Muscle layer of duodenum (tissue), 2 donors: ENCODE measurements around the gene GNAQ.

Experiments used
- H3K27ac ChIP-seq: one replicate; pipeline ENCODE4 v1.7.0; 2013; ENCODE audit warnings: mild to moderate bottlenecking, low read length
- H3K27me3 ChIP-seq: one replicate; pipeline ENCODE4 v1.7.0; 2013; ENCODE audit warnings: low read depth, mild to moderate bottlenecking, control low read depth, low read length
- H3K36me3 ChIP-seq, 2 donors: one replicate each; pipeline ENCODE4 v1.7.0; 2013; ENCODE audit warnings: low read length in 2 of 2, control low read depth in 1 of 2, mild to moderate bottlenecking in 1 of 2; ENCODE audit not compliant: insufficient read depth in 2 of 2, control insufficient read depth in 1 of 2
- H3K4me1 ChIP-seq, 2 donors: one replicate each; pipeline ENCODE4 v1.7.0; 2013; ENCODE audit warnings: low read length in 2 of 2, mild to moderate bottlenecking in 2 of 2, control low read depth in 1 of 2, moderate library complexity in 1 of 2; ENCODE audit not compliant: insufficient read depth in 2 of 2, control insufficient read depth in 1 of 2
- H3K4me3 ChIP-seq, 2 donors: one replicate each; pipeline ENCODE4 v1.7.0; 2013; ENCODE audit warnings: low read length in 2 of 2, low read depth in 1 of 2, mild to moderate bottlenecking in 1 of 2
- H3K9me3 ChIP-seq, 2 donors: one replicate each; pipeline ENCODE4 v1.7.0; 2013; ENCODE audit warnings: low read length in 2 of 2, control low read depth in 1 of 2, mild to moderate bottlenecking in 1 of 2; ENCODE audit not compliant: control insufficient read depth in 1 of 2
- donor health status: healthy.

Gene GNAQ

GRCh38 chr9:77935974-77936373 is 95.6 kb downstream of the GNAQ start:
- Histone ChIP-seq H3K27ac (no peak overlapping the region), H3K27me3 (no peaks in the 10 kb centered on the region), H3K4me3 (no peak overlapping the region), H3K9me3 (no peaks in the 10 kb centered on the region), H3K4me1 (no peaks in the 10 kb centered on the region), H3K36me3 (no peaks in the 10 kb centered on the region)

- Histone ChIP-seq H3K27me3 (no peaks in the 10 kb centered on the region), H3K27ac (no peak overlapping the region), H3K36me3 (no peaks in the 10 kb centered on the region)
Observed at GRCh38 chr9:77935211-77935610, 96.4 kb downstream of the GNAQ start.

GRCh38 chr9:77933976-77934375 is 97.6 kb downstream of the GNAQ start:
- H3K27me3 ChIP-seq, result no peaks in the 10 kb centered on the region
- H3K4me1 ChIP-seq, result no peaks in the 10 kb centered on the region
- H3K4me3 ChIP-seq, result no peak overlapping the region
- H3K9me3 ChIP-seq, result no peaks in the 10 kb centered on the region
- no peak overlapping the region for H3K27ac ChIP-seq
- no peaks in the 10 kb centered on the region for H3K36me3 ChIP-seq

More at GRCh38 chr9:77935211-77935610, 96.4 kb downstream of the GNAQ start:
- H3K4me1 ChIP-seq, result no peaks in the 10 kb centered on the region
- no peaks in the 10 kb centered on the region for H3K9me3 ChIP-seq
- H3K4me3 ChIP-seq, result no peak overlapping the region

- H3K4me1 ChIP-seq, result no peaks in the 10 kb centered on the region
- no peaks in the 10 kb centered on the region for H3K9me3 ChIP-seq
- no peak overlapping the region for H3K4me3 ChIP-seq
- H3K27me3 ChIP-seq, result no peaks in the 10 kb centered on the region
- no peak overlapping the region for H3K27ac ChIP-seq
- no peaks in the 10 kb centered on the region for H3K36me3 ChIP-seq
Observed at GRCh38 chr9:77933019-77933418, 98.6 kb downstream of the GNAQ start.

- no peaks in the 10 kb centered on the region for H3K9me3 ChIP-seq
- H3K27ac ChIP-seq, result no peak overlapping the region
- H3K4me1 ChIP-seq, result peaks cover 0 to 18% of the 10 kb centered on the region in 2 donors
- no peaks in the 10 kb centered on the region for H3K27me3 ChIP-seq
- no peaks in the 10 kb centered on the region for H3K36me3 ChIP-seq
- H3K4me3 ChIP-seq, result no peak overlapping the region
Observed at GRCh38 chr9:77929942-77930341, 101.7 kb downstream of the GNAQ start.

GRCh38 chr9:77927265-77927664 is 104.3 kb downstream of the GNAQ start:
- H3K27ac ChIP-seq, result no peak overlapping the region
- H3K4me3 ChIP-seq, result no peak overlapping the region
- no peaks in the 10 kb centered on the region for H3K9me3 ChIP-seq
- no peaks in the 10 kb centered on the region for H3K27me3 ChIP-seq
- peaks cover 0 to 18% of the 10 kb centered on the region in 2 donors for H3K4me1 ChIP-seq
- no peaks in the 10 kb centered on the region for H3K36me3 ChIP-seq

- Histone ChIP-seq H3K4me1 (peaks cover 0 to 18% of the 10 kb centered on the region in 2 donors), H3K9me3 (no peaks in the 10 kb centered on the region), H3K27ac (no peak overlapping the region), H3K4me3 (no peak overlapping the region), H3K36me3 (peaks cover 0 to 4% of the 10 kb centered on the region in 2 donors), H3K27me3 (no peaks in the 10 kb centered on the region)
Observed at GRCh38 chr9:77926371-77926878, 105.2 kb downstream of the GNAQ start.

- Histone ChIP-seq H3K27ac (no peak overlapping the region), H3K27me3 (no peaks in the 10 kb centered on the region), H3K9me3 (no peaks in the 10 kb centered on the region), H3K36me3 (peaks cover 10 to 13% of the 10 kb centered on the region in 2 donors), H3K4me3 (no peak overlapping the region), H3K4me1 (peaks cover 0 to 18% of the 10 kb centered on the region in 2 donors)
Observed at GRCh38 chr9:77922591-77922990, 109.0 kb downstream of the GNAQ start.

GRCh38 chr9:77917800-77918199 is 113.8 kb downstream of the GNAQ start:
- H3K9me3 ChIP-seq, result peaks cover 0 to under 1% of the 10 kb centered on the region in 2 donors
- H3K27me3 ChIP-seq, result no peaks in the 10 kb centered on the region
- H3K4me1 ChIP-seq, result peaks cover 0 to 5% of the 10 kb centered on the region in 2 donors
- no peak overlapping the region for H3K27ac ChIP-seq
- H3K36me3 ChIP-seq, result peaks cover 10 to 13% of the 10 kb centered on the region in 2 donors
- no peak overlapping the region for H3K4me3 ChIP-seq

GRCh38 chr9:77916820-77917219 is 114.8 kb downstream of the GNAQ start:
- no peaks in the 10 kb centered on the region for H3K27me3 ChIP-seq
- H3K27ac ChIP-seq, result no peak overlapping the region
- H3K4me1 ChIP-seq, result peaks cover 0 to 5% of the 10 kb centered on the region in 2 donors
- H3K4me3 ChIP-seq, result no peak overlapping the region
- peaks cover 10 to 13% of the 10 kb centered on the region in 2 donors for H3K36me3 ChIP-seq
- peaks cover 0 to 3% of the 10 kb centered on the region in 2 donors for H3K9me3 ChIP-seq

GRCh38 chr9:77916410-77916819 is 115.2 kb downstream of the GNAQ start:
- Histone ChIP-seq H3K27ac (no peak overlapping the region), H3K4me1 (peaks cover 0 to 9% of the 10 kb centered on the region in 2 donors), H3K9me3 (peaks cover 0 to 3% of the 10 kb centered on the region in 2 donors), H3K4me3 (no peak overlapping the region), H3K27me3 (no peaks in the 10 kb centered on the region), H3K36me3 (peaks cover 9 to 10% of the 10 kb centered on the region in 2 donors)

- Histone ChIP-seq H3K27ac (no peak overlapping the region), H3K4me3 (no peak overlapping the region), H3K4me1 (peaks cover 0 to 10% of the 10 kb centered on the region in 2 donors), H3K9me3 (peaks cover 0 to 3% of the 10 kb centered on the region in 2 donors), H3K27me3 (no peaks in the 10 kb centered on the region), H3K36me3 (peaks cover 4% of the 10 kb centered on the region in 2 donors)
Observed at GRCh38 chr9:77915744-77916143, 115.9 kb downstream of the GNAQ start.
